ENCODE results near the gene SLC25A24.
"Not testable (repeated sequence)": the region's sequence is repeated elsewhere in the genome, so short reads cannot be mapped to it uniquely, and the experiment has no call there.

The SLC25A24 gene

GRCh38 chr1:108199201-108199691 is 897 bp downstream of the SLC25A24 start:
- DNase-seq (ENCODE audit: low read depth in 2 of 2) = no peak

- no peak for DNase-seq (ENCODE audit: low read depth in 2 of 2)
Observed at GRCh38 chr1:108194051-108194450, 6.1 kb downstream of the SLC25A24 start.

GRCh38 chr1:108193333-108193732 is 6.8 kb downstream of the SLC25A24 start:
- no peak for DNase-seq (ENCODE audit: low read depth in 2 of 2)

- DNase-seq (ENCODE audit: low read depth in 2 of 2) = no peak
Observed at GRCh38 chr1:108192581-108192980, 7.6 kb downstream of the SLC25A24 start.

GRCh38 chr1:108190686-108191416 is 9.3 kb downstream of the SLC25A24 start:
- no peak for DNase-seq (ENCODE audit: low read depth in 2 of 2)

- no peak for DNase-seq (ENCODE audit: low read depth in 2 of 2)
Observed at GRCh38 chr1:108190001-108190634, 10.0 kb downstream of the SLC25A24 start.

- no peak for DNase-seq (ENCODE audit: low read depth in 2 of 2)
Observed at GRCh38 chr1:108188801-108189200, 11.3 kb downstream of the SLC25A24 start.

GRCh38 chr1:108182959-108183700 is 17.0 kb downstream of the SLC25A24 start:
- no peak for DNase-seq (ENCODE audit: low read depth in 2 of 2)

- DNase-seq (ENCODE audit: low read depth in 2 of 2) = no peak
Observed at GRCh38 chr1:108179018-108179417, 21.1 kb downstream of the SLC25A24 start.

- not testable (repeated sequence) for DNase-seq (ENCODE audit: low read depth in 2 of 2)
Observed at GRCh38 chr1:108162409-108162808, 37.7 kb downstream of the SLC25A24 start.

- DNase-seq (ENCODE audit: low read depth in 2 of 2) = not testable (repeated sequence)
Observed at GRCh38 chr1:108159951-108160350, 40.2 kb downstream of the SLC25A24 start.

GRCh38 chr1:108158893-108159453 is 41.2 kb downstream of the SLC25A24 start:
- DNase-seq (ENCODE audit: low read depth in 2 of 2) = no peak

- DNase-seq (ENCODE audit: low read depth in 2 of 2) = no peak
Observed at GRCh38 chr1:108154314-108154713, 45.8 kb downstream of the SLC25A24 start.

- no peak for DNase-seq (ENCODE audit: low read depth in 2 of 2)
Observed at GRCh38 chr1:108152782-108153222, 47.3 kb downstream of the SLC25A24 start.

GRCh38 chr1:108151548-108151947 is 48.6 kb downstream of the SLC25A24 start:
- no peak for DNase-seq (ENCODE audit: low read depth in 2 of 2)

- no peak for DNase-seq (ENCODE audit: low read depth in 2 of 2)
Observed at GRCh38 chr1:108149796-108150467, 50.2 kb downstream of the SLC25A24 start.

- DNase-seq (ENCODE audit: low read depth in 2 of 2) = not testable (repeated sequence)
Observed at GRCh38 chr1:108144569-108144968, 55.6 kb downstream of the SLC25A24 start.

GRCh38 chr1:108142773-108143394 is 57.3 kb downstream of the SLC25A24 start:
- no peak for DNase-seq (ENCODE audit: low read depth in 2 of 2)

GRCh38 chr1:108142258-108142657 is 57.9 kb downstream of the SLC25A24 start:
- DNase-seq (ENCODE audit: low read depth in 2 of 2) = no peak

- peak; percentile 48 to 55 for DNase-seq (ENCODE audit: low read depth in 2 of 2)
Observed at GRCh38 chr1:108141621-108142020, 58.5 kb downstream of the SLC25A24 start.

GRCh38 chr1:108140936-108141335 is 59.2 kb downstream of the SLC25A24 start:
- no peak for DNase-seq (ENCODE audit: low read depth in 2 of 2)

Measured in fibroblast of skin of left biceps (primary cell).